ENCODE results near the gene FTMT. TPM values are rescaled to one million over a fixed set of nuclear protein-coding genes. Genes with fewer than 3 reads are reported as not detected.

The FTMT gene
- total RNA-seq, 4 donors from 2014 or later: not detected

- no peak overlapping the region for H3K27ac ChIP-seq
- no peak for TF ChIP-seq POLR2A (IDR thresholded peaks at IDR 0.05)
- TF ChIP-seq, protein P1, sequence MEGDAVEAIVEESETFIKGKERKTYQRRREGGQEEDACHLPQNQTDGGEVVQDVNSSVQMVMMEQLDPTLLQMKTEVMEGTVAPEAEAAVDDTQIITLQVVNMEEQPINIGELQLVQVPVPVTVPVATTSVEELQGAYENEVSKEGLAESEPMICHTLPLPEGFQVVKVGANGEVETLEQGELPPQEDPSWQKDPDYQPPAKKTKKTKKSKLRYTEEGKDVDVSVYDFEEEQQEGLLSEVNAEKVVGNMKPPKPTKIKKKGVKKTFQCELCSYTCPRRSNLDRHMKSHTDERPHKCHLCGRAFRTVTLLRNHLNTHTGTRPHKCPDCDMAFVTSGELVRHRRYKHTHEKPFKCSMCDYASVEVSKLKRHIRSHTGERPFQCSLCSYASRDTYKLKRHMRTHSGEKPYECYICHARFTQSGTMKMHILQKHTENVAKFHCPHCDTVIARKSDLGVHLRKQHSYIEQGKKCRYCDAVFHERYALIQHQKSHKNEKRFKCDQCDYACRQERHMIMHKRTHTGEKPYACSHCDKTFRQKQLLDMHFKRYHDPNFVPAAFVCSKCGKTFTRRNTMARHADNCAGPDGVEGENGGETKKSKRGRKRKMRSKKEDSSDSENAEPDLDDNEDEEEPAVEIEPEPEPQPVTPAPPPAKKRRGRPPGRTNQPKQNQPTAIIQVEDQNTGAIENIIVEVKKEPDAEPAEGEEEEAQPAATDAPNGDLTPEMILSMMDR (IDR thresholded peaks at IDR 0.05): no peak
- no peaks in the 10 kb centered on the region for H3K4me1 ChIP-seq
- H3K4me3 ChIP-seq: no peak overlapping the region
- no peaks in the 10 kb centered on the region for H3K36me3 ChIP-seq
- intact Hi-C loops (cut with DNase I): no loop called here
- WGBS, 2 donors: 86 to 100% methylated on average over 1 of the region's 1 CpG
- no peak for DNase-seq
- no peaks in the 10 kb centered on the region for H3K9me3 ChIP-seq
- H3K27me3 ChIP-seq: no peaks in the 10 kb centered on the region
Observed at GRCh38 chr5:121873409-121873808, 21.7 kb downstream of the FTMT start.

DNA sequence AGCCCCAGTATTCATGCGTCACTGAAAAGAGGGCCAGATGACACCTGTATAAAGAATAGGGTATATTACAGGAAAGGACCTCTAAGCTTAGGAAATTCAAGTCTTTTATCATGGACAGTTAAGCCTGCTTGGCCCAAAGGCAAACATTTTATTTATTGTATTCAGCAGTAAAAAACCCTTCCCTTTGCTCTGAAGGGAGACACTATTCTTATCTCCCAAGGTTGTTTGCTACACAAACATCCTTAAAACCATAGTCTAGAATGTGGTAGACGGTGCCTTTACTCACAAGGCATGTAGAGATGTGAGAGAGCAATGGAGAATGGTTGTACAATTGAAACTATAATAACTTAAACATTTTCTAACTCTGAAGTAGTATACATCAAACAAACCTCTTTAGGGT lies 33.9 kb downstream of the FTMT start:
- H3K36me3 ChIP-seq: no peaks in the 10 kb centered on the region
- H3K9me3 ChIP-seq: no peaks in the 10 kb centered on the region
- WGBS, 2 donors: 42 to 70% methylated on average over 2 of the region's 2 CpGs
- H3K4me3 ChIP-seq: no peak overlapping the region
- DNase-seq: no peak
- TF ChIP-seq, protein P1 (IDR thresholded peaks at IDR 0.05): no peak
- TF ChIP-seq POLR2A (IDR thresholded peaks at IDR 0.05): no peak
- no peaks in the 10 kb centered on the region for H3K27me3 ChIP-seq
- no peaks in the 10 kb centered on the region for H3K4me1 ChIP-seq
- intact Hi-C loops (cut with DNase I): no loop called here
- no peak overlapping the region for H3K27ac ChIP-seq

- no peak for DNase-seq
- no peak for TF ChIP-seq POLR2A (IDR thresholded peaks at IDR 0.05)
- TF ChIP-seq, protein P1 (IDR thresholded peaks at IDR 0.05): no peak
- Histone ChIP-seq H3K4me3 (no peak overlapping the region), H3K27ac (no peak overlapping the region), H3K27me3 (no peaks in the 10 kb centered on the region), H3K36me3 (no peaks in the 10 kb centered on the region), H3K4me1 (no peaks in the 10 kb centered on the region), H3K9me3 (no peaks in the 10 kb centered on the region)
- intact Hi-C loops (cut with DNase I): no loop called here
Observed at GRCh38 chr5:121887727-121888126, 36.0 kb downstream of the FTMT start.

DNA sequence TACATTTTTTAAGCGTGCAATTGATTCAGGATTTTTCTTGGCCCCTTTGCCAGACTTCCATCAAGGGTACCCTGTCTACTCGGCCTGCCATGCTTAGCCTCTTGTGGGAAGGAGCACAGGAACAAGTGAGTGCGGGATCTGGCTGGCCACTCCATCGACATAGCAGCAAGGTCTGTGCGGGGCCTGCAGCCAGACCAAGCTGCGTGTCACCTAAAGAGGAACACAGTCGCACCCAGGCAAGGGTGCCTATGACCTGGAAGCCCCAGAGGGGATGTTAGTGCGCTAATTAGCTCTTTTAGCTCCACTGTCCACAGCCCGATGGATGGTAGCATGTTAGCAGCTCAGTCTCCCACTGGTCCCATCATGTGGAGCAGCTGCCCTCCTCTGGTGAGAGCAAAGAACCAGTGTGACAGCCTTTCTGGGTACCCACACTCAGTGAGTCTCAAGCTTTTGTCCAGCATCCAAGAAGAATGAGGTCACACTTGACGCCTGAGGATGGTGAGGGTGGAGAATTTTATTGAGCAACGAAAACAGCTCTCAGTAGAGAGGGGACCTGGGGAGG lies 38.7 kb downstream of the FTMT start:
- Histone ChIP-seq H3K9me3 (no peaks in the 10 kb centered on the region), H3K27me3 (no peaks in the 10 kb centered on the region), H3K4me3 (no peak overlapping the region), H3K27ac (no peak overlapping the region), H3K4me1 (no peaks in the 10 kb centered on the region), H3K36me3 (no peaks in the 10 kb centered on the region)
- DNase-seq: no peak
- intact Hi-C loops (cut with DNase I): no loop called here
- WGBS, 2 donors: 91 to 100% methylated on average over 2 to 10 of the region's 11 CpGs
- no peak for TF ChIP-seq POLR2A (IDR thresholded peaks at IDR 0.05)
- TF ChIP-seq, protein P1 (IDR thresholded peaks at IDR 0.05): no peak

- Histone ChIP-seq H3K27me3 (no peaks in the 10 kb centered on the region), H3K9me3 (no peaks in the 10 kb centered on the region), H3K27ac (no peak overlapping the region), H3K4me3 (no peak overlapping the region), H3K4me1 (no peaks in the 10 kb centered on the region), H3K36me3 (no peaks in the 10 kb centered on the region)
- intact Hi-C loops (cut with DNase I): no loop called here
- WGBS, 2 donors: 73 to 85% methylated on average over 5 of the region's 5 CpGs
- no peak for DNase-seq
- TF ChIP-seq POLR2A (IDR thresholded peaks at IDR 0.05): no peak
- TF ChIP-seq, protein P1 (IDR thresholded peaks at IDR 0.05): no peak
Observed at GRCh38 chr5:121897341-121897740, 45.7 kb downstream of the FTMT start.

Data from esophagus squamous epithelium (tissue), 5 donors.